Measurements from ENCODE around the gene ATP8A2. TPM values are rescaled to one million over a fixed set of nuclear protein-coding genes. Genes with fewer than 3 reads are reported as not detected.

The ATP8A2 gene
- total RNA-seq, 6 experiments from 2014 or later: not detected

- peaks cover 0 to 6% of the 10 kb centered on the region in 2 donors for H3K27me3 ChIP-seq
- WGBS (ENCODE audit: insufficient coverage, low coverage, low lambda C conversion rate, missing lambda C conversion rate): 53% methylated on average over 5 of the region's 12 CpGs
- DNase-seq (no peak), ATAC-seq (no peak)
- H3K4me1 ChIP-seq: no peaks in the 10 kb centered on the region
- TF ChIP-seq POLR2A (IDR thresholded peaks at IDR 0.05) (no peak), CTCF (IDR thresholded peaks at IDR 0.05) (no peak)
- H3K9me3 ChIP-seq: no peaks in the 10 kb centered on the region
- no peak overlapping the region for H3K27ac ChIP-seq
- intact Hi-C loops (cut with DNase I): no loop called here
- H3K36me3 ChIP-seq: no peaks in the 10 kb centered on the region
- H3K4me3 ChIP-seq: no peak overlapping the region
These were observed 544.2 kb downstream of the ATP8A2 start for GRCh38 chr13:25915840-25916518.

- TF ChIP-seq CTCF (IDR thresholded peaks at IDR 0.05) (no peak), POLR2A (IDR thresholded peaks at IDR 0.05) (no peak)
- DNase-seq: no peak
- ATAC-seq: no peak
- Histone ChIP-seq H3K27ac (no peak overlapping the region), H3K27me3 (no peaks in the 10 kb centered on the region), H3K36me3 (no peaks in the 10 kb centered on the region), H3K4me3 (no peak overlapping the region), H3K4me1 (no peaks in the 10 kb centered on the region), H3K9me3 (no peaks in the 10 kb centered on the region)
- 45% methylated on average over 4 of the region's 4 CpGs for WGBS (ENCODE audit: insufficient coverage, low coverage, low lambda C conversion rate, missing lambda C conversion rate)
- intact Hi-C loops (cut with DNase I): no loop called here
These were observed 548.5 kb downstream of the ATP8A2 start for GRCh38 chr13:25920277-25920676.

GRCh38 chr13:25920931-25921330 lies 549.2 kb downstream of the ATP8A2 start:
- Histone ChIP-seq H3K4me1 (no peaks in the 10 kb centered on the region), H3K4me3 (no peak overlapping the region), H3K27ac (no peak overlapping the region), H3K9me3 (no peaks in the 10 kb centered on the region), H3K27me3 (no peaks in the 10 kb centered on the region), H3K36me3 (no peaks in the 10 kb centered on the region)
- no peak for TF ChIP-seq CTCF (IDR thresholded peaks at IDR 0.05)
- TF ChIP-seq POLR2A (IDR thresholded peaks at IDR 0.05): no peak
- 68% methylated on average over 4 of the region's 4 CpGs for WGBS (ENCODE audit: insufficient coverage, low coverage, low lambda C conversion rate, missing lambda C conversion rate)
- intact Hi-C loops (cut with DNase I): no loop called here
- no peak for DNase-seq
- no peak for ATAC-seq

- Histone ChIP-seq H3K27ac (no peak overlapping the region), H3K9me3 (no peaks in the 10 kb centered on the region), H3K36me3 (no peaks in the 10 kb centered on the region), H3K27me3 (no peaks in the 10 kb centered on the region), H3K4me3 (no peak overlapping the region), H3K4me1 (no peaks in the 10 kb centered on the region)
- ATAC-seq (no peak), DNase-seq (no peak)
- TF ChIP-seq CTCF (IDR thresholded peaks at IDR 0.05) (no peak), POLR2A (IDR thresholded peaks at IDR 0.05) (no peak)
- 56% methylated on average over 8 of the region's 9 CpGs for WGBS (ENCODE audit: insufficient coverage, low coverage, low lambda C conversion rate, missing lambda C conversion rate)
- intact Hi-C loops (cut with DNase I): no loop called here
These were observed 550.6 kb downstream of the ATP8A2 start for GRCh38 chr13:25922376-25922775.

Measured in right lobe of liver (tissue), 6 donors.